DND-41 (cell line): ENCODE results near the gene PAPPA2.
A peak's percentile ranks its signal among the peaks of the same experiment; 100 is the strongest.

ENCODE experiments used
- ATAC-seq: fragments of 200-7000 bp; cut with Tn5 transposase; 3 replicates; pipeline ENCODE4 v1.9.1; 2021; ENCODE audit warnings: low read depth; ENCODE audit not compliant: insufficient read depth
- DNase-seq: peaks from one replicate; pipeline ENCODE4 v3.0.0-alpha.2; 2020
- H2AFZ ChIP-seq: 2 replicates; pipeline ENCODE4 v1.6.0; 2012; ENCODE audit warnings: low read depth, low read length
- H3K27ac ChIP-seq: 2 replicates; pipeline ENCODE4 v1.5.1; 2012; ENCODE audit warnings: low read length, inconsistent platforms
- H3K27me3 ChIP-seq: fragments of 200-600 bp; sonication (generic); 2 replicates; pipeline ENCODE4 v1.6.0; 2012; ENCODE audit warnings: low read length, mild to moderate bottlenecking, inconsistent platforms; ENCODE audit not compliant: insufficient read depth, poor library complexity
- H3K36me3 ChIP-seq: 2 replicates; pipeline ENCODE4 v1.5.1; 2012; ENCODE audit warnings: low read length, inconsistent platforms; ENCODE audit not compliant: insufficient read depth
- H3K4me1 ChIP-seq: 2 replicates; pipeline ENCODE4 v1.5.1; 2012; ENCODE audit warnings: mild to moderate bottlenecking, low read length; ENCODE audit not compliant: insufficient read depth
- H3K4me2 ChIP-seq: 2 replicates; pipeline ENCODE4 v1.6.0; 2012; ENCODE audit warnings: mild to moderate bottlenecking, moderate library complexity, low read length, inconsistent platforms; ENCODE audit not compliant: insufficient read depth
- H3K4me3 ChIP-seq, 2 experiments: fragments of 200-600 bp in 1 of 2; shearing (Covaris generic) in 1 of 2; 2 replicates each; pipeline ENCODE4 v1.5.1; 2012 to 2016; ENCODE audit warnings: inconsistent platforms in 2 of 2, low read length in 2 of 2, mild to moderate bottlenecking in 2 of 2, low read depth in 1 of 2, moderate library complexity in 1 of 2
- H3K79me2 ChIP-seq: 2 replicates; pipeline ENCODE4 v1.6.0; 2012; ENCODE audit warnings: low read length, inconsistent platforms; ENCODE audit not compliant: insufficient read depth
- H3K9ac ChIP-seq: 2 replicates; pipeline ENCODE4 v1.6.0; 2012; ENCODE audit warnings: low read depth, mild to moderate bottlenecking, inconsistent platforms, low read length, moderate library complexity
- H3K9me3 ChIP-seq: 2 replicates; pipeline ENCODE4 v1.5.1; 2012; ENCODE audit warnings: low read length, moderate library complexity, mild to moderate bottlenecking, inconsistent platforms; ENCODE audit not compliant: insufficient read depth, severe bottlenecking
- H4K20me1 ChIP-seq: 2 replicates; pipeline ENCODE4 v1.6.0; 2012; ENCODE audit warnings: low read length; ENCODE audit not compliant: insufficient read depth
- CTCF ChIP-seq: IDR thresholded peaks from 2 replicates; pipeline ENCODE4 v1.5.1; 2012; ENCODE audit warnings: borderline replicate concordance, low read length, moderate library complexity, mild to moderate bottlenecking; ENCODE audit not compliant: poor library complexity, severe bottlenecking; ENCODE audit errors: extremely low read depth
- EZH2 ChIP-seq: IDR thresholded peaks from 3 replicates; pipeline ENCODE4 v1.6.1; 2012; ENCODE audit warnings: borderline replicate concordance, low read depth, mild to moderate bottlenecking, moderate library complexity, low read length, inconsistent platforms; ENCODE audit not compliant: severe bottlenecking

The PAPPA2 gene

GRCh38 chr1:176501599-176501998 is 38.6 kb downstream of the PAPPA2 start:
- no peak for ATAC-seq

GRCh38 chr1:176504848-176505553 is 42.0 kb downstream of the PAPPA2 start:
- no peaks in the 10 kb centered on the region for H3K9me3 ChIP-seq
- no peak overlapping the region for H3K27ac ChIP-seq
- no peaks in the 10 kb centered on the region for H3K27me3 ChIP-seq
- H3K4me3 ChIP-seq: no peak overlapping the region
- no peak for TF ChIP-seq CTCF
- no peak for TF ChIP-seq EZH2
- no peak overlapping the region for H3K9ac ChIP-seq
- peaks cover 5% of the 10 kb centered on the region; the same call in 1 of the 2 replicates for H3K4me1 ChIP-seq
- 0 out of 2 replicates have a peak overlapping the region, but pooled peaks have one; percentile 23 for H2AFZ ChIP-seq
- H3K79me2 ChIP-seq: no peaks in the 10 kb centered on the region
- DNase-seq (no peak), ATAC-seq (no peak)
- no peaks in the 10 kb centered on the region for H4K20me1 ChIP-seq
- no peaks in the 10 kb centered on the region for H3K36me3 ChIP-seq
- no peak overlapping the region for H3K4me2 ChIP-seq

More at GRCh38 chr1:176501599-176501998, 38.6 kb downstream of the PAPPA2 start:
- H3K4me2 ChIP-seq: no peak overlapping the region
- H3K4me1 ChIP-seq: peaks cover 5% of the 10 kb centered on the region; the same call in 1 of the 2 replicates
- no peak overlapping the region for H3K4me3 ChIP-seq
- H3K79me2 ChIP-seq: no peaks in the 10 kb centered on the region
- H3K9me3 ChIP-seq: no peaks in the 10 kb centered on the region
- no peaks in the 10 kb centered on the region for H4K20me1 ChIP-seq
- TF ChIP-seq CTCF (no peak), EZH2 (no peak)
- H2AFZ ChIP-seq: no peak overlapping the region
- H3K36me3 ChIP-seq: no peaks in the 10 kb centered on the region
- no peak for DNase-seq
- no peak overlapping the region for H3K27ac ChIP-seq
- H3K9ac ChIP-seq: no peak overlapping the region
- H3K27me3 ChIP-seq: no peaks in the 10 kb centered on the region

- H3K4me3 ChIP-seq: no peak overlapping the region
- H3K9me3 ChIP-seq: no peaks in the 10 kb centered on the region
- DNase-seq: no peak
- no peaks in the 10 kb centered on the region for H3K79me2 ChIP-seq
- no peaks in the 10 kb centered on the region for H3K36me3 ChIP-seq
- no peak overlapping the region for H3K27ac ChIP-seq
- peaks cover 20% of the 10 kb centered on the region for H3K4me1 ChIP-seq
- no peaks in the 10 kb centered on the region for H3K27me3 ChIP-seq
- no peaks in the 10 kb centered on the region for H4K20me1 ChIP-seq
- no peak for ATAC-seq
- H3K9ac ChIP-seq: no peak overlapping the region
- H2AFZ ChIP-seq: no peak overlapping the region
- no peak overlapping the region for H3K4me2 ChIP-seq
- TF ChIP-seq EZH2 (no peak), CTCF (no peak)
Observed at GRCh38 chr1:176512966-176513365, 50.0 kb downstream of the PAPPA2 start.
